Esophagus muscularis mucosa (tissue), 4 donors: ENCODE results near the gene EDC3. TPM values are rescaled to one million over a fixed set of nuclear protein-coding genes. Genes with fewer than 3 reads are reported as not detected.

Experiments
- DNase-seq: peaks from one replicate; pipeline ENCODE4 v3.0.0-alpha.2; 2017; ENCODE audit errors: extremely low spot score
- H3K27ac ChIP-seq, 4 donors: fragments of 200-600 bp; sonication (generic); replicated peaks in 1 of 4; 1 replicate in 3 of 4; 2 replicates in 1 of 4; pipeline ENCODE4 v1.5.1; 2016 to 2019; ENCODE audit warnings: mild to moderate bottlenecking in 1 of 4
- H3K27me3 ChIP-seq, 4 donors: fragments of 200-600 bp; sonication (generic); one replicate each; pipeline versions ENCODE4 v1.5.1 to v1.6.0; 2016 to 2019
- H3K36me3 ChIP-seq, 4 donors: fragments of 200-600 bp; sonication (generic); one replicate each; pipeline ENCODE4 v1.5.1; 2016 to 2019
- H3K4me1 ChIP-seq, 4 donors: fragments of 200-600 bp; sonication (generic); one replicate each; pipeline ENCODE4 v1.5.1; 2016 to 2019
- H3K4me3 ChIP-seq, 4 donors: fragments of 200-600 bp; sonication (generic); 1 replicate in 2 of 4; 2 replicates in 2 of 4; pipeline ENCODE4 v1.5.1; 2016 to 2019; ENCODE audit warnings: mild to moderate bottlenecking in 4 of 4, moderate library complexity in 1 of 4
- H3K9me3 ChIP-seq, 4 donors: fragments of 200-600 bp; sonication (generic); 1 replicate in 3 of 4; 2 replicates in 1 of 4; pipeline ENCODE4 v1.5.1; 2016 to 2019
- CTCF ChIP-seq, 3 experiments: fragments of 200-600 bp in 2 of 3; fragments of 450-650 bp in 1 of 3; sonication (generic) in 2 of 3; IDR thresholded peaks; one replicate each; pipeline ENCODE4 v1.5.1; 2017 to 2019; ENCODE audit warnings: antibody characterized with exemption in 3 of 3, mild to moderate bottlenecking in 2 of 3, moderate library complexity in 1 of 3
- EP300 ChIP-seq: sonication (generic); formaldehyde crosslinking; IDR thresholded peaks from one replicate; pipeline ENCODE4 v1.6.1; 2017; ENCODE audit warnings: antibody characterized with exemption
- POLR2A ChIP-seq: fragments of 450-650 bp; IDR thresholded peaks from one replicate; pipeline ENCODE4 v1.6.1; 2017; ENCODE audit warnings: antibody characterized with exemption, moderate library complexity, mild to moderate bottlenecking, low read depth
- POLR2AphosphoS5 ChIP-seq, 2 donors: sonication (generic); formaldehyde crosslinking; IDR thresholded peaks; one replicate each; pipeline ENCODE4 v1.6.1; 2017; ENCODE audit warnings: antibody characterized with exemption in 2 of 2
- WGBS: methylation state at CpG from one replicate; pipeline ENCODE4 v1.1.5; 2018; 5-methylcytosine and 5-hydroxymethylcytosine counted together
- intact Hi-C: fragments of 100-400 bp; cut with DNase I; formaldehyde crosslinking; loops from one replicate; pipeline ENCODE4 v1.15.1; 2023
- total RNA-seq, 4 donors: library from RNA; depleted of rRNA; stranded (reverse); fragments of >200 nt; gene quantifications; one replicate each; pipeline versions ENCODE4 v1.1.0 to v1.2.1, GENCODE V29; 2016

Gene EDC3
- total RNA-seq, 4 donors from 2014 or later = 9.6 to 19.5 (median 17.9) TPM

DNA sequence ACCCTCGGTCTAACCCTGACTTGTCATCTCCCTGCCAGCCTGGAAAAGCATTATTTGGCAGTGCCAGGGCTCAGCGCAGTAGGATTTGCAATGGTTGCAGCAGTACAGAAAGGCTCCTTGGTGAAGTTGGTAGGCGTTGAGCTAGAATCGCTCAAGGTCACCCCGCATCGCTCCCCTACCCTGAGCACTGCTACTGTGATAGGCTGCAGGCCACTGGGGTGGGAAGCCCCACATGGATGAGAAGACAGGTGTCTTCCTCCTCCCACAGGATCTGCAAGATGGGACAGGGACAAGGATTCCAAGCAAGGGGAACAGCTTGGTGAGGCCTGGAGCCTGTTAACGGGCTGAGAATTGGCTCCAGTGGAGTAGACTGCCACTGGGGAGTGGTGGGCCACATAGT is 69.5 kb downstream of the EDC3 start:
- Histone ChIP-seq H3K4me1 (peaks cover 3 to 10% (median 4%) of the 10 kb centered on the region in 4 donors), H3K9me3 (no peaks in the 10 kb centered on the region), H3K27ac (no peak overlapping the region), H3K36me3 (peaks cover 87 to 100% (median 100%) of the 10 kb centered on the region in 4 donors), H3K4me3 (no peak overlapping the region), H3K27me3 (no peaks in the 10 kb centered on the region)
- 86% methylated on average over 6 of the region's 7 CpGs for WGBS
- no peak for TF ChIP-seq POLR2AphosphoS5 (IDR thresholded peaks at IDR 0.05)
- DNase-seq = no peak
- intact Hi-C loops = no loop called here

DNA sequence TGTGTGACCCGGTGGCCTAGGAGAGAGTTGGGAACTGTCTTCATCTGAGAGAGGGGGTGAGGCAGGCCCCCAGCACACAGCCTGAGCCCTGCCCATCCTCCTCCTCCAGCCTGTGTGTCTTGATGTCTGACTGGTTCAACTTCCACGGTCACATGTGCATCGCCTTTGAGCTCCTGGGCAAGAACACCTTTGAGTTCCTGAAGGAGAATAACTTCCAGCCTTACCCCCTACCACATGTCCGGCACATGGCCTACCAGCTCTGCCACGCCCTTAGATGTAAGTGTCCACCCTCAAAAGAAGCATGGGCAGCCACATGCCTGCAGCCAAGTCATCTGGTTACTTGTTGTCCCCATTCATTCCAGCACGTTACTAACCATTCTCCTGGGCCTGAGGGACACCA is 70.1 kb downstream of the EDC3 start:
- intact Hi-C loops = no loop called here
- no peaks in the 10 kb centered on the region for H3K27me3 ChIP-seq

DNA sequence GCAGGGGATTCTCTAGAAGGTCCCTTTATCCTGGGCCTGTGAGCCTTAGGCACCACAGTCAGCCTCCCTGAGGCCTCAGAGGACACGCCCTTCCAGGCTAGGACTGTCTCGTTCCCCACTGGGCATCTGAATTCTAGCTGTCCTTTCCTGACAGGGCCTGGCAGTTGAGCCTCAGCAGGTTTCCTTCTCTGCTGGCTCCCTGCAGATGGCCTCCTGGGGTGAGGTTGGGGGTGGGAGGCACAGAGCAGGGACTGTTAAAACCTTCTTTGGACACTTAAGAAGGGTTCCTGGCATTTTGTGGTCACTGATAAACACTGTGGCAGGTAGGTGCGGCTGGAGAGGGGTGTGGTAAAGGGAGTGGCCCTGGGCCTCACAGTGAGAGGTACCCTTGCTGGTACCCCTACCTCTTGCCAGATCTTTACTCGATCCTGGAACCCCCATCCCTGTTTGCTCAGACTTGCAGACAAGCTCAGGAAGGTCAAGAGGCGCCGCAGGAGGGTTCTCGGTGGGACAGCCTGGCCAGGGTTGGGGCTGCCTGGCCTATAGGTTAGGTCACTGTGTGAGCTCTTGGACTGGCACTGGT is 71.7 kb downstream of the EDC3 start:
- H3K4me1 ChIP-seq = peaks cover 17 to 30% (median 23%) of the 10 kb centered on the region in 4 donors
- H3K9me3 ChIP-seq = no peaks in the 10 kb centered on the region
- no peak for TF ChIP-seq POLR2AphosphoS5 (IDR thresholded peaks at IDR 0.05)
- TF ChIP-seq EP300 = no peak
- no peak for TF ChIP-seq CTCF (IDR thresholded peaks at IDR 0.05)
- TF ChIP-seq POLR2A = no peak
- H3K4me3 ChIP-seq = no peak overlapping the region
- 73% methylated on average over 5 of the region's 7 CpGs for WGBS
- H3K36me3 ChIP-seq = peaks cover 100% of the 10 kb centered on the region in 4 donors
- intact Hi-C loops = no loop called here
- no peaks in the 10 kb centered on the region for H3K27me3 ChIP-seq
- H3K27ac ChIP-seq = no peak overlapping the region
- no peak for DNase-seq

More for the DNA sequence above, 70.1 kb downstream of the EDC3 start:
- H3K27ac ChIP-seq = no peak overlapping the region
- WGBS = 84% methylated on average over 4 of the region's 6 CpGs
- no peak for TF ChIP-seq CTCF (IDR thresholded peaks at IDR 0.05)
- TF ChIP-seq EP300 = no peak
- no peak for TF ChIP-seq POLR2A
- no peak for TF ChIP-seq POLR2AphosphoS5 (IDR thresholded peaks at IDR 0.05)
- peaks cover 9 to 14% (median 11%) of the 10 kb centered on the region in 4 donors for H3K4me1 ChIP-seq
- H3K9me3 ChIP-seq = no peaks in the 10 kb centered on the region
- no peak overlapping the region for H3K4me3 ChIP-seq
- peaks cover 94 to 100% (median 100%) of the 10 kb centered on the region in 4 donors for H3K36me3 ChIP-seq
- DNase-seq = no peak

DNA sequence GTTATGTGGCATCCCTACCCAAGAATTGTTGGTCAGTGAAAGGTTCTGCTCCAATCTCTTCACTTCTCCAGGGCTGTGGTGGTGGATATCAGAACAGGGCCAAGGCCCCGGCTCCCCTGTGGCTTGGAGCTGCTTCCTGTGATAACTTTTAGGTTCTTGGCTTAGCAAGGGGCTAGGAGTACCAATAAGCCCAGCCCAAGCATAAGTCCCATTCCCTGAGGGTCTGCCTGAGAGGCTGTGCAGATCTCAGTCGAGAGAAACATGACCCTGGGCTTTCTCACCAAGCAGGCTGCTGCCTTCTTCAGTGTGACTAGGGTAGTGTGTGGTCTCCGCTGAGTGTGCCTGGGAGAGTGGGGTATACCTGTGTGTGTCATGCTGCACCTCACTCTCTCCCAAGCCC is 73.1 kb downstream of the EDC3 start:
- Histone ChIP-seq H3K36me3 (peaks cover 87 to 94% (median 91%) of the 10 kb centered on the region in 4 donors), H3K4me3 (no peak overlapping the region), H3K27ac (no peak overlapping the region), H3K27me3 (no peaks in the 10 kb centered on the region), H3K9me3 (no peaks in the 10 kb centered on the region), H3K4me1 (peaks cover 30 to 43% (median 37%) of the 10 kb centered on the region in 4 donors)
- TF ChIP-seq POLR2A (no peak), POLR2AphosphoS5 (IDR thresholded peaks at IDR 0.05) (no peak), EP300 (no peak), CTCF (IDR thresholded peaks at IDR 0.05) (no peak)
- WGBS = 100% methylated on average over 1 of the region's 3 CpGs
- no peak for DNase-seq
- intact Hi-C loops = no loop called here

GRCh38 chr15:74621936-74622335 is 73.9 kb downstream of the EDC3 start:
- Histone ChIP-seq H3K36me3 (peaks cover 79 to 86% (median 83%) of the 10 kb centered on the region in 4 donors), H3K27me3 (no peaks in the 10 kb centered on the region), H3K27ac (no peak overlapping the region), H3K4me3 (no peak overlapping the region), H3K9me3 (no peaks in the 10 kb centered on the region), H3K4me1 (peaks cover 38 to 51% (median 45%) of the 10 kb centered on the region in 4 donors)
- no peak for DNase-seq
- intact Hi-C loops = no loop called here
- TF ChIP-seq EP300 = no peak
- TF ChIP-seq CTCF (IDR thresholded peaks at IDR 0.05) = no peak
- no peak for TF ChIP-seq POLR2AphosphoS5 (IDR thresholded peaks at IDR 0.05)
- TF ChIP-seq POLR2A = no peak
- WGBS = 91% methylated on average over 21 of the region's 21 CpGs
